ENCODE measurements around the gene MAST3. TPM values are rescaled to one million over a fixed set of nuclear protein-coding genes. Genes with fewer than 3 reads are reported as not detected.

Gene MAST3
- total and polyA plus RNA-seq, 2 of the 8 experiments (the other 6 are each of a cell fraction or from before 2014, with no cell fraction given): 3.4 to 9.0 TPM

DNA sequence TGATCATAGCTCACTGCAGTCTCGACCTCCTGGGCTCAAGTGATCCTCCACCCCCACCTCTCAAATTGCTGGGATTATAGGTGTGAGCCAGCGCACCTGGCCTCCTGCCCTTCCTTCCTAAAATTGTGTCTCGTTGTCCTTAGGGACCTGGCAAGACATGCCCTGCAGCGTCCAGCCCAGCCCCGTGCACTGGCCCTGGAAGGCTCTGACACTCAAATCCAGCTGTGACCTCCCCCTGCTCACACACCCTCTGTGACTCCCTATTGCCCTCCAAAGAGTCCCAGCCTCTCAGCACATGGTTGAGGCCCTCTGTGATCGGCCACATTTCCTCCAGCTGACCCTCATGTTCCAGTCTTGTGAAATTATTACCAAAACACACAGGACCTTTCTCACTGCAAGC lies 100.4 kb downstream of the MAST3 start:
- no peak overlapping the region for H3K14ac ChIP-seq (ENCODE audit: insufficient read length)
- DNase-seq (ENCODE audit: low read depth in 1 of 2, low spot score in 2 of 2) (no peak), FAIRE-seq (no peak)
- no peak overlapping the region for H3K4ac ChIP-seq (replicated peaks; ENCODE audit: insufficient read length, low read depth, low read length)
- no peak overlapping the region for H3K4me2 ChIP-seq (ENCODE audit: insufficient read depth in 1 of 2, low read depth in 2 of 2, low read length in 2 of 2)
- H4K5ac ChIP-seq (ENCODE audit: insufficient read length, low read depth, low read length): no peak overlapping the region
- no peak overlapping the region for H3K56ac ChIP-seq (replicated peaks; ENCODE audit: insufficient read length, low read depth, low read length)
- H3K9ac ChIP-seq (replicated peaks in 1 of 4; ENCODE audit: extremely low read depth in 1 of 4, low read depth in 3 of 4, low read length in 3 of 4): no peak overlapping the region
- 93% methylated on average over 5 of the region's 6 CpGs; no CpG with 5 or more reads in 1 of the 2 experiments for WGBS, 2 experiments (ENCODE audit: extremely low coverage in 1 of 2, insufficient coverage in 1 of 2, insufficient read length in 1 of 2, insufficient replicate concordance in 2 of 2, low coverage in 1 of 2, low lambda C conversion rate in 2 of 2, missing lambda C conversion rate in 1 of 2)
- H3K27ac ChIP-seq (ENCODE audit: low read depth, low read length): no peak overlapping the region
- H3K4me3 ChIP-seq (ENCODE audit: extremely low read depth in 1 of 4, insufficient read depth in 2 of 4, low read depth in 3 of 4, low read length in 4 of 4): no peak overlapping the region
- no peak overlapping the region for H2BK120ac ChIP-seq (replicated peaks; ENCODE audit: low read depth, low read length)
- H3K36me3 ChIP-seq (ENCODE audit: control insufficient read depth in 2 of 4, insufficient read depth in 4 of 4, low read length in 3 of 4): peaks cover 11 to 26% (median 12%) of the 10 kb centered on the region in 4 experiments; a peak in 7 of 8 replicates
- H4K20me1 ChIP-seq (replicated peaks in 1 of 2; ENCODE audit: control insufficient read depth in 1 of 2, insufficient read depth in 2 of 2, low read length in 2 of 2): peaks cover 5 to 27% of the 10 kb centered on the region in 2 experiments
- H2BK12ac ChIP-seq (ENCODE audit: low read depth, low read length): no peak overlapping the region
- no peak overlapping the region for H2BK15ac ChIP-seq (ENCODE audit: low read length)
- H3K27me3 ChIP-seq (replicated peaks in 1 of 4; ENCODE audit: control insufficient read depth in 3 of 4, extremely low read depth in 1 of 4, insufficient read depth in 3 of 4, low read length in 3 of 4): no peaks in the 10 kb centered on the region
- CTCF ChIA-PET (ENCODE audit: partially characterized antibody): interaction anchor here (0.6 to 2.1 kb wide), 3 partner anchors 15 to 57 kb away, joined by 3 to 8 read pairs (median 6); a partner anchor contains a TSS
- peaks cover 0 to 8% of the 10 kb centered on the region in 2 experiments; a peak in 1 of 4 replicates for H3K79me2 ChIP-seq (ENCODE audit: control insufficient read depth in 1 of 2, insufficient read depth in 2 of 2, low read length in 2 of 2)
- no peak overlapping the region for H3K18ac ChIP-seq (ENCODE audit: extremely low read depth, low read length)
- H3K4me1 ChIP-seq (replicated peaks in 1 of 4; ENCODE audit: control insufficient read depth in 3 of 4, insufficient read depth in 4 of 4, low read length in 3 of 4): peaks cover 0 to 14% (median 9%) of the 10 kb centered on the region in 4 experiments; a peak in 6 of 7 replicates
- POLR2A ChIA-PET (ENCODE audit: partially characterized antibody): no interaction called here
- H3K23ac ChIP-seq (ENCODE audit: insufficient read length): no peak overlapping the region
- H4K91ac ChIP-seq (replicated peaks; ENCODE audit: insufficient read length, low read length): no peak overlapping the region
- no peak overlapping the region for H2AFZ ChIP-seq (ENCODE audit: low read length)
- no peaks in the 10 kb centered on the region for H3K9me3 ChIP-seq (ENCODE audit: insufficient read depth in 2 of 2, low read depth in 1 of 2, low read length in 1 of 2)
- 0 out of 2 replicates have a peak overlapping the region, but pooled peaks have one; percentile 42 for H4K8ac ChIP-seq (ENCODE audit: extremely low read depth, insufficient read depth, low read length)
- no peak overlapping the region for H2BK5ac ChIP-seq (ENCODE audit: low read depth, low read length)
- H2BK20ac ChIP-seq (ENCODE audit: low read length): no peak overlapping the region
- H2AK5ac ChIP-seq (ENCODE audit: low read depth, low read length): no peak overlapping the region
- H3K23me2 ChIP-seq (ENCODE audit: low read depth, low read length): peaks cover 8% of the 10 kb centered on the region
- peaks cover 6% of the 10 kb centered on the region; the same call in 1 of the 2 replicates for H3K79me1 ChIP-seq (ENCODE audit: low read depth, low read length)
- TF ChIP-seq E2F6 (IDR thresholded peaks at IDR 0.05): no peak
- no peak for TF ChIP-seq NANOG (IDR thresholded peaks at IDR 0.05; ENCODE audit: insufficient read depth, low read depth, low read length, poor library complexity, severe bottlenecking)
- no peak for TF ChIP-seq SIN3A (conservative IDR thresholded peaks at IDR 0.05 in 1 of 2, IDR thresholded peaks at IDR 0.05 in 1 of 2; ENCODE audit: low read depth in 1 of 2, low read length in 2 of 2)
- no peak for TF ChIP-seq CTBP2 (IDR thresholded peaks at IDR 0.05; ENCODE audit: borderline replicate concordance, insufficient read depth, insufficient read length, low read length)
- no peak for TF ChIP-seq GTF2F1 (IDR thresholded peaks at IDR 0.05; ENCODE audit: borderline replicate concordance, low read depth, low read length)
- no peak for TF ChIP-seq ATF2 (IDR thresholded peaks at IDR 0.05; ENCODE audit: low read length)
- no peak for TF ChIP-seq HDAC2 (IDR thresholded peaks at IDR 0.05; ENCODE audit: borderline replicate concordance in 1 of 2, low read depth in 2 of 2, low read length in 2 of 2)
- TF ChIP-seq, protein P1, sequence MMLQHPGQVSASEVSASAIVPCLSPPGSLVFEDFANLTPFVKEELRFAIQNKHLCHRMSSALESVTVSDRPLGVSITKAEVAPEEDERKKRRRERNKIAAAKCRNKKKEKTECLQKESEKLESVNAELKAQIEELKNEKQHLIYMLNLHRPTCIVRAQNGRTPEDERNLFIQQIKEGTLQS (IDR thresholded peaks at IDR 0.05; ENCODE audit: insufficient read depth, low read depth, low read length): no peak
- no peak for TF ChIP-seq SIX5 (IDR thresholded peaks at IDR 0.05; ENCODE audit: low read depth, low read length)

Measured in H1 (cell line).